ENCODE results near the gene TTC14. TPM values are rescaled to one million over a fixed set of nuclear protein-coding genes. Genes with fewer than 3 reads are reported as not detected.

Gene TTC14
- total RNA-seq, 1 donor from 2014 or later: 53.2 TPM

- peaks cover 3% of the 10 kb centered on the region for H3K36me3 Mint-ChIP-seq
- no peaks in the 10 kb centered on the region for H3K4me1 Mint-ChIP-seq (ENCODE audit: unreplicated experiment)
- H3K27ac Mint-ChIP-seq: no peak overlapping the region
- H3K4me3 Mint-ChIP-seq: no peak overlapping the region
- DNase-seq (ENCODE audit: extremely low spot score, unreplicated experiment): no peak
- H3K9me3 Mint-ChIP-seq: no peaks in the 10 kb centered on the region
- no peaks in the 10 kb centered on the region for H3K27me3 Mint-ChIP-seq
- TF ChIP-seq CTCF (conservative IDR thresholded peaks at IDR 0.05): no peak
These were observed 17.8 kb downstream of the TTC14 start for GRCh38 chr3:180619723-180620122.

- Mint-ChIP-seq H3K9me3 (no peaks in the 10 kb centered on the region), H3K36me3 (peaks cover 3% of the 10 kb centered on the region), H3K4me1 (ENCODE audit: unreplicated experiment) (no peaks in the 10 kb centered on the region), H3K27me3 (no peaks in the 10 kb centered on the region), H3K27ac (no peak overlapping the region), H3K4me3 (no peak overlapping the region)
- TF ChIP-seq CTCF (conservative IDR thresholded peaks at IDR 0.05): no peak
- no peak for DNase-seq (ENCODE audit: extremely low spot score, unreplicated experiment)
These were observed 22.8 kb downstream of the TTC14 start for GRCh38 chr3:180624714-180625113.

GRCh38 chr3:180626844-180627243, 24.9 kb downstream of the TTC14 start:
- H3K4me3 Mint-ChIP-seq: no peak overlapping the region
- H3K27ac Mint-ChIP-seq: no peak overlapping the region
- TF ChIP-seq CTCF (conservative IDR thresholded peaks at IDR 0.05): no peak
- H3K27me3 Mint-ChIP-seq: no peaks in the 10 kb centered on the region
- DNase-seq (ENCODE audit: extremely low spot score, unreplicated experiment): no peak
- H3K36me3 Mint-ChIP-seq: no peaks in the 10 kb centered on the region
- no peaks in the 10 kb centered on the region for H3K9me3 Mint-ChIP-seq
- H3K4me1 Mint-ChIP-seq (ENCODE audit: unreplicated experiment): no peaks in the 10 kb centered on the region

- TF ChIP-seq CTCF (conservative IDR thresholded peaks at IDR 0.05): no peak
- Mint-ChIP-seq H3K9me3 (no peaks in the 10 kb centered on the region), H3K4me3 (no peak overlapping the region), H3K4me1 (ENCODE audit: unreplicated experiment) (no peaks in the 10 kb centered on the region), H3K27ac (no peak overlapping the region), H3K36me3 (no peaks in the 10 kb centered on the region), H3K27me3 (peaks cover 9% of the 10 kb centered on the region)
- no peak for DNase-seq (ENCODE audit: extremely low spot score, unreplicated experiment)
These were observed 28.4 kb downstream of the TTC14 start for GRCh38 chr3:180630371-180630770.

GRCh38 chr3:180631317-180631716, 29.4 kb downstream of the TTC14 start:
- peaks cover 12% of the 10 kb centered on the region for H3K27me3 Mint-ChIP-seq
- no peak overlapping the region for H3K4me3 Mint-ChIP-seq
- H3K27ac Mint-ChIP-seq: no peak overlapping the region
- TF ChIP-seq CTCF (conservative IDR thresholded peaks at IDR 0.05): peak; percentile 28
- no peaks in the 10 kb centered on the region for H3K36me3 Mint-ChIP-seq
- no peaks in the 10 kb centered on the region for H3K9me3 Mint-ChIP-seq
- H3K4me1 Mint-ChIP-seq (ENCODE audit: unreplicated experiment): no peaks in the 10 kb centered on the region
- DNase-seq (ENCODE audit: extremely low spot score, unreplicated experiment): no peak

GRCh38 chr3:180633722-180634121, 31.8 kb downstream of the TTC14 start:
- Mint-ChIP-seq H3K9me3 (no peaks in the 10 kb centered on the region), H3K36me3 (no peaks in the 10 kb centered on the region), H3K4me3 (no peak overlapping the region), H3K27ac (no peak overlapping the region), H3K4me1 (ENCODE audit: unreplicated experiment) (no peaks in the 10 kb centered on the region), H3K27me3 (peaks cover 12% of the 10 kb centered on the region)
- no peak for TF ChIP-seq CTCF (conservative IDR thresholded peaks at IDR 0.05)
- no peak for DNase-seq (ENCODE audit: extremely low spot score, unreplicated experiment)
